Measurements from ENCODE around the gene ANKRD44.
A peak's percentile ranks its signal among the peaks of the same experiment; 100 is the strongest.

ANKRD44 gene

GRCh38 chr2:197184959-197185586 lies 125.5 kb downstream of the ANKRD44 start:
- DNase-seq (ENCODE audit: low spot score) (peak; percentile 58), FAIRE-seq (peak; percentile 80)

- DNase-seq (ENCODE audit: low spot score) (no peak), FAIRE-seq (no peak)
Measured at GRCh38 chr2:197183355-197183754, 127.2 kb downstream of the ANKRD44 start.

- DNase-seq (ENCODE audit: low spot score) (no peak), FAIRE-seq (no peak)
Measured at GRCh38 chr2:197182668-197183067, 127.9 kb downstream of the ANKRD44 start.

GRCh38 chr2:197181491-197181890 lies 129.1 kb downstream of the ANKRD44 start:
- no peak for FAIRE-seq
- no peak for DNase-seq (ENCODE audit: low spot score)

GRCh38 chr2:197179744-197180498 lies 130.7 kb downstream of the ANKRD44 start:
- no peak for DNase-seq (ENCODE audit: low spot score)
- no peak for FAIRE-seq

GRCh38 chr2:197176522-197176921 lies 134.1 kb downstream of the ANKRD44 start:
- no peak for DNase-seq (ENCODE audit: low spot score)
- FAIRE-seq, result no peak

- DNase-seq (ENCODE audit: low spot score) (peak; percentile 57), FAIRE-seq (peak; percentile 73)
Measured at GRCh38 chr2:197174539-197175094, 136.0 kb downstream of the ANKRD44 start.

- no peak for FAIRE-seq
- DNase-seq (ENCODE audit: low spot score), result no peak
Measured at GRCh38 chr2:197171582-197171981, 139.0 kb downstream of the ANKRD44 start.

- no peak for FAIRE-seq
- DNase-seq (ENCODE audit: low spot score), result no peak
Measured at GRCh38 chr2:197170208-197170607, 140.4 kb downstream of the ANKRD44 start.

GRCh38 chr2:197168705-197169104 lies 141.9 kb downstream of the ANKRD44 start:
- FAIRE-seq, result no peak
- DNase-seq (ENCODE audit: low spot score), result peak; percentile 23

- no peak for DNase-seq (ENCODE audit: low spot score)
- no peak for FAIRE-seq
Measured at GRCh38 chr2:197167608-197168314, 142.8 kb downstream of the ANKRD44 start.

- FAIRE-seq, result no peak
Measured at GRCh38 chr2:197165020-197165419, 145.6 kb downstream of the ANKRD44 start.

GRCh38 chr2:197164141-197164754 lies 146.3 kb downstream of the ANKRD44 start:
- FAIRE-seq, result no peak

More at GRCh38 chr2:197165020-197165419, 145.6 kb downstream of the ANKRD44 start:
- no peak for DNase-seq (ENCODE audit: low spot score)

GRCh38 chr2:197163712-197164140 lies 146.9 kb downstream of the ANKRD44 start:
- no peak for FAIRE-seq
- DNase-seq (ENCODE audit: low spot score), result no peak

More at GRCh38 chr2:197164141-197164754, 146.3 kb downstream of the ANKRD44 start:
- DNase-seq (ENCODE audit: low spot score), result no peak

- FAIRE-seq (no peak), DNase-seq (ENCODE audit: low spot score) (no peak)
Measured at GRCh38 chr2:197161774-197162173, 148.8 kb downstream of the ANKRD44 start.

GRCh38 chr2:197159661-197160211 lies 150.8 kb downstream of the ANKRD44 start:
- DNase-seq (ENCODE audit: low spot score) (peak; percentile 85), FAIRE-seq (peak; percentile 94)

- FAIRE-seq (no peak), DNase-seq (ENCODE audit: low spot score) (no peak)
Measured at GRCh38 chr2:197158591-197159550, 151.7 kb downstream of the ANKRD44 start.

GRCh38 chr2:197157879-197158537 lies 152.6 kb downstream of the ANKRD44 start:
- DNase-seq (ENCODE audit: low spot score) (no peak), FAIRE-seq (peak; percentile 52)

GRCh38 chr2:197156771-197157170 lies 153.8 kb downstream of the ANKRD44 start:
- DNase-seq (ENCODE audit: low spot score) (no peak), FAIRE-seq (no peak)

Measured in RCC 7860 (cell line).